Esophagus (tissue), 2 donors: ENCODE data around the gene ZXDC. TPM values are rescaled to one million over a fixed set of nuclear protein-coding genes. Genes with fewer than 3 reads are reported as not detected.
A peak's percentile ranks its signal among the peaks of the same experiment; 100 is the strongest.

Experiments used
- H3K27ac ChIP-seq, 2 donors: one replicate each; pipeline ENCODE4 v1.5.1; 2013; ENCODE audit warnings: low read depth in 2 of 2, mild to moderate bottlenecking in 2 of 2, inconsistent platforms in 1 of 2, low read length in 1 of 2, moderate library complexity in 1 of 2
- H3K27me3 ChIP-seq, 2 donors: one replicate each; pipeline ENCODE4 v1.6.1; 2013; ENCODE audit warnings: low read length in 2 of 2, control low read depth in 1 of 2, mild to moderate bottlenecking in 1 of 2; ENCODE audit not compliant: insufficient read depth in 2 of 2, control insufficient read depth in 1 of 2
- H3K36me3 ChIP-seq, 2 donors: one replicate each; pipeline ENCODE4 v1.6.1; 2013; ENCODE audit warnings: low read length in 1 of 2; ENCODE audit not compliant: control insufficient read depth in 2 of 2, insufficient read depth in 2 of 2
- H3K4me1 ChIP-seq, 2 donors: one replicate each; pipeline ENCODE4 v1.6.1; 2013; ENCODE audit warnings: low read length in 1 of 2; ENCODE audit not compliant: control insufficient read depth in 2 of 2, insufficient read depth in 2 of 2
- H3K4me3 ChIP-seq, 2 donors: one replicate each; pipeline ENCODE4 v1.5.1; 2013; ENCODE audit warnings: low read length in 2 of 2, mild to moderate bottlenecking in 2 of 2, low read depth in 1 of 2, moderate library complexity in 1 of 2
- H3K9me3 ChIP-seq, 2 donors: one replicate each; pipeline ENCODE4 v1.6.1; 2013; ENCODE audit warnings: mild to moderate bottlenecking in 2 of 2, low read depth in 1 of 2, low read length in 1 of 2, moderate library complexity in 1 of 2; ENCODE audit not compliant: control insufficient read depth in 2 of 2, insufficient read depth in 1 of 2
- WGBS, 2 donors: extraction: QIAGEN DNeasy Blood & Tissue Kit; methylation state at CpG; one replicate each; pipeline ENCODE4 v1.1.7; 2013; 5-methylcytosine and 5-hydroxymethylcytosine counted together
- polyA plus RNA-seq, 2 donors: library from polyadenylated mRNA; stranded (reverse); fragments of 200-250 nt; gene quantifications; one replicate each; pipeline ENCODE4 v1.2.3, GENCODE V29; 2013
- donor health status: healthy with polysubstance abuse.
- donor health status: Bipolar disorder and iron deficiency.

The ZXDC gene, protein sequence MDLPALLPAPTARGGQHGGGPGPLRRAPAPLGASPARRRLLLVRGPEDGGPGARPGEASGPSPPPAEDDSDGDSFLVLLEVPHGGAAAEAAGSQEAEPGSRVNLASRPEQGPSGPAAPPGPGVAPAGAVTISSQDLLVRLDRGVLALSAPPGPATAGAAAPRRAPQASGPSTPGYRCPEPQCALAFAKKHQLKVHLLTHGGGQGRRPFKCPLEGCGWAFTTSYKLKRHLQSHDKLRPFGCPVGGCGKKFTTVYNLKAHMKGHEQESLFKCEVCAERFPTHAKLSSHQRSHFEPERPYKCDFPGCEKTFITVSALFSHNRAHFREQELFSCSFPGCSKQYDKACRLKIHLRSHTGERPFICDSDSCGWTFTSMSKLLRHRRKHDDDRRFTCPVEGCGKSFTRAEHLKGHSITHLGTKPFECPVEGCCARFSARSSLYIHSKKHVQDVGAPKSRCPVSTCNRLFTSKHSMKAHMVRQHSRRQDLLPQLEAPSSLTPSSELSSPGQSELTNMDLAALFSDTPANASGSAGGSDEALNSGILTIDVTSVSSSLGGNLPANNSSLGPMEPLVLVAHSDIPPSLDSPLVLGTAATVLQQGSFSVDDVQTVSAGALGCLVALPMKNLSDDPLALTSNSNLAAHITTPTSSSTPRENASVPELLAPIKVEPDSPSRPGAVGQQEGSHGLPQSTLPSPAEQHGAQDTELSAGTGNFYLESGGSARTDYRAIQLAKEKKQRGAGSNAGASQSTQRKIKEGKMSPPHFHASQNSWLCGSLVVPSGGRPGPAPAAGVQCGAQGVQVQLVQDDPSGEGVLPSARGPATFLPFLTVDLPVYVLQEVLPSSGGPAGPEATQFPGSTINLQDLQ
- 10 to 100 TPM in 1 of 2 donors, 1 to 10 TPM in 1; 9.2 to 13.3 TPM for polyA plus RNA-seq

DNA sequence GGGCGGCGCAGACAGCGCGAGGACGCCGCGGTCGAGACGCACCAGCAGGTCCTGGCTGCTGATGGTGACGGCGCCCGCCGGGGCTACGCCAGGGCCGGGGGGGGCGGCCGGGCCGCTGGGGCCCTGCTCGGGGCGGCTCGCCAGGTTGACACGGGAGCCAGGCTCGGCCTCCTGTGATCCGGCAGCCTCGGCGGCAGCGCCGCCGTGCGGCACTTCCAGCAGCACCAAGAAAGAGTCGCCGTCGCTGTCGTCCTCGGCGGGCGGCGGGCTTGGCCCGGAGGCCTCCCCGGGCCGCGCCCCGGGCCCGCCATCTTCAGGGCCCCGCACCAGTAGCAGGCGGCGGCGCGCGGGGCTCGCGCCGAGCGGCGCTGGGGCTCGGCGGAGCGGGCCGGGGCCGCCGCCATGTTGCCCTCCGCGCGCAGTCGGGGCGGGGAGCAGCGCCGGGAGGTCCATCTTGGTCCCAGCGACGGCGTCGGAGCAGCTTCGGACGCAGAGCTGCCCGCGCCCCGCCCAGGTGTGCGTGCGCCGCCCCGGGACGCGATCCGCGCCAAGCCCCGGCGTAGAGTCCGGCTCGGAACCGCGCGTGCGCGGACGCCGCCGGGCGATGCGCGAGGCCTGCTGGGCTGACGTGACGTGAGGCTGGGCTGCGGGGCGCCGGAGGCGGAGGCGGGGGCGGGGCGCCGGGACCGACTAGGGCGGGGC lies at the start of gene ZXDC:
TSS of gene ZXDC (minus strand) at position 479 of the 702 bp plus-strand sequence. CDS start at position 453, 26 bp downstream.
- H3K4me1 ChIP-seq, result peaks cover 2 to 13% of the 10 kb centered on the region in 2 donors
- WGBS, 2 donors, result 0 to 1% methylated on average over 67 to 112 of the region's 112 CpGs
- H3K27ac ChIP-seq, result peak within 1 kb of the TSS; percentile 98
- H3K36me3 ChIP-seq, result peaks cover 0 to 2% of the 10 kb centered on the region in 2 donors
- H3K4me3 ChIP-seq, result peak within 1 kb of the TSS; percentile 65 to 76
- H3K9me3 ChIP-seq, result no peaks in the 10 kb centered on the region
- H3K27me3 ChIP-seq, result no peaks in the 10 kb centered on the region

DNA sequence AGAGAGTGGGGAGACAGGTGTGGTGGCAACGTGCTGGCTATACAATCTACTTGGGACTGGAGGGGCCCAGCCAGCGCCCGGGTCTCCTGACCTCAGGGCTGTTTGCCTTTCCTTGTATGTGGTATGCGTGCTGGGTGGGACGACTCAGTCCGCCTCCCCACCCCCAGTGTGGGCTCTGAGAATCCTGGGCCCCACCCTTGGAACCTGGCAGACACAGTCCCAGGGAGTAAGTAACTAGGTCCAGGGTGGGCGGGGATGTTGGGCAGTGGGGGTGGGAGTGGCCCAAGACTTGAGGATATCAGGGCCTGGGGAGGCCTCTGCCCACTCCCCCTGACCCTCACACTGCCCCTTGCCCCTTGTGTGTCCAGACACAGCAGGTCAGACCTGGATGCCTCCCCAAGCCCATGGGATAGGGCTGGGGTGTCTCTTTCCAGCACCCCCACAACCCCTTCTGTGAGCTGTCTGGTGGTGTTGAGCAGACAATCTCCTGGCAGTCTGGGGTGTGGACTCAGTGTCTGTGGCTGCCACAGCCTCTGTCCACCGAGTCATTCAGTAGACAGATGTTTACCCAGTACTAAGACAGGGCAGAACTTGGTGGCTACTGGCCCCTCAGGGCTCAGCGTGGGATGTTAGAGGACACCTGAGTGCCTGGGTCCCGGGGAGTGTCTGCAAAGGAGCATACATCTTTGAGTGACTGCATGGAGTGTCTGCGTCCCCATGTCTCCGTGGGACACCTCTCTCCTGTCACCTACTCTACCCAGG lies 49.6 kb upstream of the ZXDC start:
- peaks cover 0 to 3% of the 10 kb centered on the region in 2 donors for H3K27me3 ChIP-seq
- H3K36me3 ChIP-seq, result no peaks in the 10 kb centered on the region
- H3K9me3 ChIP-seq, result peaks cover 0 to 2% of the 10 kb centered on the region in 2 donors
- no peak overlapping the region for H3K27ac ChIP-seq
- H3K4me3 ChIP-seq, result no peak overlapping the region
- WGBS, 2 donors, result 68 to 70% methylated on average over 12 of the region's 12 CpGs
- peaks cover 4 to 8% of the 10 kb centered on the region in 2 donors for H3K4me1 ChIP-seq

DNA sequence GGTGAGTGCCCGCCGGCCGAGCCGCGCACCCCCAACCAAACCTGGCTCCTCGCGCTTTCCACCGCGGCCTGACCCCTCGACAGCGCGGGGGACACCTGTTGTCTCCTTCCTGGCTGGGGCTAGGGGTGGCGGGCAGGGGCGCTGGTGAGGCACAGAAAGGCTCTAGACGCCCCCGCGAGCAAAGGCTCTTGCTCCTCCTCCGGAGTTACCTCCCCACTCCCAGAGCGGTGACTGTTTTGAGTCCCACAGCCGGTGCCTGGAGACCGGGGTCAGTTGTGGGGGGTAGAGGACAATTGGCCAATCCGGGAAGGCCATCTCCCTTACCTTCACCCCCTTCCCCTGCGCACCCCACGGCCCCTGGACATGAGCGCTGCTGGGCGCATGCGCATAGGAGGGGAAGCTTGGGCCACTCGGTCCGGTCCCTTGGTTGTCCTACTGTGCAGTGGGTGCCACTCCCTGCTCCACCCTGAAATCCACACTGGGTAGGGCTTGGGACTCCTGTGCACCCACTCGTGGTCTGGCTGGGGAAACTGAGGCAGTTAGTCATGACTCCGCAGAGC lies 48.8 kb upstream of the ZXDC start:
- H3K4me1 ChIP-seq, result peaks cover 4 to 8% of the 10 kb centered on the region in 2 donors
- peaks cover 0 to 2% of the 10 kb centered on the region in 2 donors for H3K9me3 ChIP-seq
- H3K27ac ChIP-seq, result no peak overlapping the region
- H3K36me3 ChIP-seq, result no peaks in the 10 kb centered on the region
- H3K4me3 ChIP-seq, result peak overlapping the region; percentile 9 to 32
- 10 to 13% methylated on average over 21 to 31 of the region's 31 CpGs for WGBS, 2 donors
- H3K27me3 ChIP-seq, result peaks cover 0 to 3% of the 10 kb centered on the region in 2 donors

DNA sequence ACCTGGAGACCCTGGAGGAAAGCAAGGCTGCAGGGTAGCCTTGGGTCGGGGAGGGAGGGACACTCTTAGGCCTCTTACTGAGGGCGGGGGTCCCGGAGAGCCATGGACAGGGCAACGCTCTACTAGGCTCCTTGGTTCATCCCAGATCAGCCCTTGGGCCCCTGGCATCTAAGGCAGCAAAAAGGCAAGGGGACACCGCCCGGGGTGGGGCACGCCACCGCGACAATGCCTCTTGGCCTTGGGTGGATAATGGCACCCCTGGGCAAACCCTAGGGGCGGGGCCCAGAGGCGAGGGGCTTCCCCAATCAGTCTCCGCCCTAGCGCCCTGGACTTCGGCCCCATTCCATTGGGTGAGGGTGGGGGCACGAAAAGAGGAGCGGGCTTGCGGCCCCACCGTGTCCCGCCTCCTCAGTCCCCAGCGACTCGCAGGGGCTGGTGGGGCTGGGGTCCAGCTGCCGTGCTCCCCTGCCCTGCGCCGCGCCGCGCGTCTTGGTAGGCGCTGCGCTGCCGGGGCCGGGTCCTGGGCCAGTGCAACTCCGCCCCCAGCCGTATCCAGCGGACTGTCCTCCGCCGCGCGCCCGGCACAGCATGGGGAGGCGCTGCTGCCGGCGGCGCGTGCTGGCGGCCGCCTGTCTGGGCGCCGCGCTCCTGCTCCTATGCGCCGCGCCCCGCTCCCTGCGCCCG lies 48.2 kb upstream of the ZXDC start, which contains the start of gene CHST13:
TSS of gene CHST13 (plus strand) at position 411 of the 684 bp plus-strand sequence. CDS start at position 589, 178 bp downstream.
- H3K9me3 ChIP-seq, result peaks cover 0 to 2% of the 10 kb centered on the region in 2 donors
- no peak within 1 kb of the TSS for H3K27ac ChIP-seq
- WGBS, 2 donors, result 7 to 8% methylated on average over 51 to 56 of the region's 56 CpGs
- H3K4me1 ChIP-seq, result peaks cover 4 to 8% of the 10 kb centered on the region in 2 donors
- no peaks in the 10 kb centered on the region for H3K36me3 ChIP-seq
- peak within 1 kb of the TSS; percentile 9 to 32 for H3K4me3 ChIP-seq
- H3K27me3 ChIP-seq, result peaks cover 0 to 3% of the 10 kb centered on the region in 2 donors

DNA sequence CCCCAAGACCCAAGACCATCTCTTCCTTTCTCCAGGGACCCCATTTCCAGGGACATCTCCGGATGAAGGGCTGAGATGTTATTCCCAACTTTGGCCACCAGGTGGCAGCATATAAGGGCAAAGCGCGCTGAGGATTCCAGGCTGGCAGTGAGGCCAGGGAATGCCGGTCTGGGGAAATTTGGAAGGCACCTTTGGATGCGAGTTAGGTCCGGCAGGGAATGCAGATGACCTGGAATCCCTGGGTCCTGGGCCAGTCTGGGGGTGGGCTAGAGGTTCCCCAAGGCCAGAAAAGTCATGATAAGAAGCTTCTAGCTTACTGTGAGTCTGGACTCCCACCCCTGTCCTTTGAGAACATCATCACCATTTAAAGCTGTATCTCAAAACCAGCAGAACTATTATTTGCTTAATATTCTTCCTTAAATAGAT lies 46.7 kb upstream of the ZXDC start:
- WGBS, 2 donors, result 2% methylated on average over 6 of the region's 6 CpGs
- Histone ChIP-seq H3K36me3 (no peaks in the 10 kb centered on the region), H3K9me3 (peaks cover 0 to 2% of the 10 kb centered on the region in 2 donors), H3K27me3 (peaks cover 0 to 3% of the 10 kb centered on the region in 2 donors), H3K27ac (no peak overlapping the region), H3K4me1 (peaks cover 4 to 8% of the 10 kb centered on the region in 2 donors), H3K4me3 (no peak overlapping the region)

DNA sequence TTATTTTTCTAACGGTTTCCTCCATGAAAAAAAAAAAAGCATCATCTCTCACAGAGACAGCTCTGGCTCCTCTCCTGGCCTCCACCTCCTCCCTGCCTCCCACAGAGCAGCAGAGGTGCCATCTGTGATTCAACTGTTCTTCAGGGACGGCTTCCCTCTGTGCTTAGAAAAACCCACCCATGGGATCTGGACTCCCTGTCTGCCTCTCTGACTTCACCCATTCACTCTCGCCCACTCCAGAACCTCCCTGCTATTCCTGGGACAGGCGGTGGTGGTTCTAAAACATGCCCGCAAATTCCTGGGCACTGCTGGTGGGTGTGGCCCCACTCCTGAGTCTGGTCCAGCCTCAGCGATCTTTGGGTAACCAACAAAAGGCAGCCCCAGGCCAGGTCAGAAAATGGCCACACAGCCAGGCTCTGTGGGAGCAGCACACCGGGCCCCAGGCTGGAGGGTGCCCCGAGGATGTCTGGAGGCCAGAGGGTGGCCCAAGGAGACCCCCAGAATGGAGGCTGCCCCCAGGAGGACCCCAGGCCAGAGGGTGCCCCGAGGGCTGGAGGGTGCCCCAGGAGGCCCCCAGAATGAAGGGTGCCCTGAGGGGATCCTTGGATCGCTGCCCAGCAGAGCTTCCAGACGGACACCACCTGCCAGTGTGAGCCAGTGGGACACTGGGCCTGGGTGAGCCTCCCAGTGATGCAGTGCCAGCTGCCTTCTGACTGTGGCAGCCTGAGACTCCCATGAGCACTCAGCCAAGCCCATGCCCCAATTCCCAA lies 45.6 kb upstream of the ZXDC start:
- Histone ChIP-seq H3K4me3 (no peak overlapping the region), H3K9me3 (peaks cover 0 to 2% of the 10 kb centered on the region in 2 donors), H3K4me1 (peaks cover 4 to 8% of the 10 kb centered on the region in 2 donors), H3K36me3 (no peaks in the 10 kb centered on the region), H3K27me3 (peaks cover 0 to 3% of the 10 kb centered on the region in 2 donors), H3K27ac (no peak overlapping the region)
- 56 to 62% methylated on average over 11 of the region's 11 CpGs for WGBS, 2 donors

DNA sequence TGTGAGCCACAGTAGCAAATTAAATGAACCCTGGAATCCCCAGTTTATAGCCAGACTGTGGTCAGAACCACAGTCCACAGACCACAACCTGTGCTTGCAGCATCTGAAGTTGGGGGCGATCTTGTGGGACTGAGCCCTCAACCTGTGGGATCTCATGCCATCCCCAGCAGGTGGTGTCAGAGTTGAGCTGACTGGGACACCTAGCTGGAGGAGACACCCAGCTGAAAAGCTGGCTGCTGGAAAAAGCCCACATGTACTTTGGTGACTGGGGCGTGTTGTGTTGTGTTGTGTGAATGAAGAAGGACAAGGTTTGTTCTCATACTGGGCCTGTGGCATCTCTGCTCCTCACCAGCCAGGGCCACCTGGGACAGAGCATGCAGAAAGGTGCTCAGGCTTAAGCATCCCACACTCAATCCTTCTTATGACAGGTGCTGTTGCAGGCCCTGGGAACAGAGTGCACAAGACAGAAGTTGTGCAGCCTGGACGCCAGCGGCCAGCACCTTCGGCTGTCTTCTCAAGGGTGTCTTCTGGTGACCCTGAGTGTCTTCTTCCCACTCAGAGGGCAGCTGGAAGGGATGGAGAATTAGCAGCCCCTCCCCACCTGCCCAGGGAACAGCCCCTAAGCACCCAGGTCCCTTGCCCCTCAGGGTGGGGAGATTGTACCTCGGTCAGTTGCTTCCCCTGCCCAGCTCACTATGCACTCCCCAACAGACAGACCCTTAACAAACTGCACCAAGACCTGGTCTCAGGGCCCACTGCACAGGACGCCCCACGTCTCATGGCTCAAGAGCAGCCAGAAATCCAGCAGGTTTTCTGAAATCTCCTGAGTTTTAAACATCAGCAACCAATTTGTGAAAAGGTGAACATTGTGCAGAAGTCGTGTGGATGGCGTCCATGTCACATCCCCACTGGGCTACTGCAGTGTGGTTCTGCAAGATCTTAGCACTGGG lies 44.1 kb upstream of the ZXDC start:
- no peaks in the 10 kb centered on the region for H3K36me3 ChIP-seq
- H3K9me3 ChIP-seq, result peaks cover 0 to 2% of the 10 kb centered on the region in 2 donors
- 84 to 90% methylated on average over 10 of the region's 10 CpGs for WGBS, 2 donors
- H3K27me3 ChIP-seq, result peaks cover 0 to 3% of the 10 kb centered on the region in 2 donors
- peaks cover 4 to 8% of the 10 kb centered on the region in 2 donors for H3K4me1 ChIP-seq
- H3K27ac ChIP-seq, result no peak overlapping the region
- no peak overlapping the region for H3K4me3 ChIP-seq
